Measurements from ENCODE around the gene ALG14.
A peak's percentile ranks its signal among the peaks of the same experiment; 100 is the strongest.

GRCh38 chr1:95041491-95042165 lies 31.1 kb downstream of the ALG14 start:
- TF ChIP-seq CTCF (IDR thresholded peaks at IDR 0.05) (peak; percentile 77 to 86 (median 80)), POLR2A (IDR thresholded peaks at IDR 0.05) (no peak), EP300 (IDR thresholded peaks at IDR 0.05) (no peak), POLR2AphosphoS5 (IDR thresholded peaks at IDR 0.05) (peak in 3 of 4 donors; percentile 36 to 55 (median 45))
